Liver (tissue), 9 donors: ENCODE data around the gene IFI27L1. TPM values are rescaled to one million over a fixed set of nuclear protein-coding genes. Genes with fewer than 3 reads are reported as not detected.

Experiments used
- DNase-seq: peaks from one replicate; pipeline ENCODE4 v3.0.0-alpha.2; 2017; ENCODE audit warnings: low spot score
- H3K27ac ChIP-seq, 2 donors: one replicate each; pipeline ENCODE4 v1.7.0; 2013; ENCODE audit warnings: inconsistent platforms in 2 of 2, low read length in 2 of 2, control low read depth in 1 of 2, low read depth in 1 of 2, mild to moderate bottlenecking in 1 of 2
- H3K27me3 ChIP-seq, 4 donors: one replicate each; pipeline versions ENCODE4 v1.6.1 to v1.7.0; 2013; ENCODE audit warnings: low read length in 3 of 4, inconsistent platforms in 1 of 4, mild to moderate bottlenecking in 1 of 4, moderate library complexity in 1 of 4; ENCODE audit not compliant: control insufficient read depth in 4 of 4, insufficient read depth in 4 of 4
- H3K36me3 ChIP-seq, 4 donors: one replicate each; pipeline versions ENCODE4 v1.6.1 to v1.7.0; 2013; ENCODE audit warnings: low read length in 3 of 4, mild to moderate bottlenecking in 3 of 4, low read depth in 1 of 4, moderate library complexity in 1 of 4; ENCODE audit not compliant: control insufficient read depth in 4 of 4, insufficient read depth in 3 of 4
- H3K4me1 ChIP-seq, 4 donors: one replicate each; pipeline versions ENCODE4 v1.6.1 to v1.7.0; 2013; ENCODE audit warnings: low read length in 3 of 4, mild to moderate bottlenecking in 3 of 4, moderate library complexity in 1 of 4; ENCODE audit not compliant: control insufficient read depth in 4 of 4, insufficient read depth in 4 of 4
- H3K4me3 ChIP-seq, 3 donors: one replicate each; pipeline versions ENCODE4 v1.6.1 to v1.7.0; 2013; ENCODE audit warnings: low read length in 3 of 3, control low read depth in 1 of 3, low read depth in 1 of 3, mild to moderate bottlenecking in 1 of 3
- H3K9ac ChIP-seq, 2 donors: one replicate each; pipeline ENCODE4 v1.7.0; 2013; ENCODE audit warnings: low read length in 2 of 2, mild to moderate bottlenecking in 2 of 2, moderate library complexity in 2 of 2, control low read depth in 1 of 2, low read depth in 1 of 2
- H3K9me3 ChIP-seq, 4 donors: one replicate each; pipeline versions ENCODE4 v1.6.1 to v1.7.0; 2013; ENCODE audit warnings: low read length in 3 of 4; ENCODE audit not compliant: control insufficient read depth in 4 of 4
- EGR1 ChIP-seq, 2 donors: IDR thresholded peaks; 2 replicates each; pipeline ENCODE4 v1.6.1; 2016 to 2018; ENCODE audit warnings: antibody characterized with exemption in 2 of 2, low read depth in 2 of 2
- FOXA1 ChIP-seq: IDR thresholded peaks from 2 replicates; pipeline ENCODE4 v1.6.1; 2016; ENCODE audit warnings: antibody characterized with exemption
- FOXA2 ChIP-seq: IDR thresholded peaks from 2 replicates; pipeline ENCODE4 v1.6.1; 2016; ENCODE audit warnings: antibody characterized with exemption
- HNF4A ChIP-seq, 2 donors: conservative IDR thresholded peaks; 2 replicates each; pipeline ENCODE4 v1.6.1; 2016; ENCODE audit warnings: antibody characterized with exemption in 2 of 2, mild to moderate bottlenecking in 2 of 2
- RAD21 ChIP-seq, 2 donors: IDR thresholded peaks; 2 replicates each; pipeline ENCODE4 v1.6.1; 2016; ENCODE audit warnings: antibody characterized with exemption in 2 of 2, mild to moderate bottlenecking in 2 of 2
- RXRA ChIP-seq, 2 donors: IDR thresholded peaks; 2 replicates each; pipeline ENCODE4 v1.6.1; 2017 to 2018; ENCODE audit warnings: antibody characterized with exemption in 2 of 2, mild to moderate bottlenecking in 1 of 2
- SP1 ChIP-seq: IDR thresholded peaks from 2 replicates; pipeline ENCODE4 v1.6.1; 2018; ENCODE audit warnings: antibody characterized with exemption, mild to moderate bottlenecking
- TAF1 ChIP-seq: conservative IDR thresholded peaks from 2 replicates; pipeline ENCODE4 v1.6.1; 2016; ENCODE audit warnings: antibody characterized with exemption, mild to moderate bottlenecking
- YY1 ChIP-seq: IDR thresholded peaks from 2 replicates; pipeline ENCODE4 v1.6.1; 2016; ENCODE audit warnings: antibody characterized with exemption, mild to moderate bottlenecking
- WGBS: extraction: QIAGEN DNeasy Blood & Tissue Kit; methylation state at CpG from one replicate; pipeline ENCODE4 v1.1.7; 2013; 5-methylcytosine and 5-hydroxymethylcytosine counted together
- polyA plus RNA-seq, 2 donors: library from polyadenylated mRNA; stranded (reverse) in 1 of 2; unstranded in 1 of 2; fragments of 200-250 nt in 1 of 2; fragments of >200 nt in 1 of 2; fragmentation: Nextera tagmentation in 1 of 2; extraction: Ambion mirVana in 1 of 2; gene quantifications; one replicate each; pipeline versions ENCODE4 v1.2.1 to v1.2.3, GENCODE V29; 2013 to 2015
- total RNA-seq, 2 donors: library from RNA; depleted of rRNA; stranded (reverse); fragments of >200 nt; gene quantifications; one replicate each; pipeline ENCODE4 v1.2.3, GENCODE V29; 2014
- TF ChIP-seq, protein P1 (sequence below): IDR thresholded peaks from 2 replicates; pipeline ENCODE4 v1.6.1; 2016; ENCODE audit warnings: antibody characterized with exemption
- TF ChIP-seq, protein P2 (sequence below): IDR thresholded peaks from 2 replicates; pipeline ENCODE4 v1.6.1; 2016; ENCODE audit warnings: antibody characterized with exemption, mild to moderate bottlenecking
- TF ChIP-seq, protein P3 (sequence below): fragments of 150-350 bp; IDR thresholded peaks from 2 replicates; pipeline ENCODE4 v1.5.1; 2017; ENCODE audit warnings: improper control_type of control experiment, low read depth, low read length; ENCODE audit not compliant: missing input control
- donor health status: healthy.
- donor health status: healthy.
- donor health status: healthy.
- donor health status: healthy.
- donor health status: healthy.

The IFI27L1 gene
- total and polyA plus RNA-seq, 4 donors = 3.7 to 8.1 (median 5.6) TPM

- DNase-seq = no peak
- H3K27me3 ChIP-seq = no peaks in the 10 kb centered on the region
- no peak overlapping the region for H3K9ac ChIP-seq
- TF ChIP-seq, protein P1, sequence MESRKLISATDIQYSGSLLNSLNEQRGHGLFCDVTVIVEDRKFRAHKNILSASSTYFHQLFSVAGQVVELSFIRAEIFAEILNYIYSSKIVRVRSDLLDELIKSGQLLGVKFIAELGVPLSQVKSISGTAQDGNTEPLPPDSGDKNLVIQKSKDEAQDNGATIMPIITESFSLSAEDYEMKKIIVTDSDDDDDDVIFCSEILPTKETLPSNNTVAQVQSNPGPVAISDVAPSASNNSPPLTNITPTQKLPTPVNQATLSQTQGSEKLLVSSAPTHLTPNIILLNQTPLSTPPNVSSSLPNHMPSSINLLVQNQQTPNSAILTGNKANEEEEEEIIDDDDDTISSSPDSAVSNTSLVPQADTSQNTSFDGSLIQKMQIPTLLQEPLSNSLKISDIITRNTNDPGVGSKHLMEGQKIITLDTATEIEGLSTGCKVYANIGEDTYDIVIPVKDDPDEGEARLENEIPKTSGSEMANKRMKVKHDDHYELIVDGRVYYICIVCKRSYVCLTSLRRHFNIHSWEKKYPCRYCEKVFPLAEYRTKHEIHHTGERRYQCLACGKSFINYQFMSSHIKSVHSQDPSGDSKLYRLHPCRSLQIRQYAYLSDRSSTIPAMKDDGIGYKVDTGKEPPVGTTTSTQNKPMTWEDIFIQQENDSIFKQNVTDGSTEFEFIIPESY = no peak
- TF ChIP-seq FOXA2 (no peak), YY1 (no peak), RXRA (IDR thresholded peaks at IDR 0.05) (peak in 1 of 2 donors; percentile 16)
- 56% methylated on average over 5 of the region's 5 CpGs for WGBS
- H3K4me3 ChIP-seq = no peak overlapping the region
- peaks cover 18 to 42% (median 36%) of the 10 kb centered on the region in 4 donors for H3K4me1 ChIP-seq
- peaks cover 4 to 40% (median 28%) of the 10 kb centered on the region in 4 donors for H3K36me3 ChIP-seq
- no peaks in the 10 kb centered on the region for H3K9me3 ChIP-seq
- H3K27ac ChIP-seq = peak overlapping the region; percentile 61 to 68
Observed at GRCh38 chr14:94059998-94060397, 21.1 kb upstream of the IFI27L1 start.

DNA sequence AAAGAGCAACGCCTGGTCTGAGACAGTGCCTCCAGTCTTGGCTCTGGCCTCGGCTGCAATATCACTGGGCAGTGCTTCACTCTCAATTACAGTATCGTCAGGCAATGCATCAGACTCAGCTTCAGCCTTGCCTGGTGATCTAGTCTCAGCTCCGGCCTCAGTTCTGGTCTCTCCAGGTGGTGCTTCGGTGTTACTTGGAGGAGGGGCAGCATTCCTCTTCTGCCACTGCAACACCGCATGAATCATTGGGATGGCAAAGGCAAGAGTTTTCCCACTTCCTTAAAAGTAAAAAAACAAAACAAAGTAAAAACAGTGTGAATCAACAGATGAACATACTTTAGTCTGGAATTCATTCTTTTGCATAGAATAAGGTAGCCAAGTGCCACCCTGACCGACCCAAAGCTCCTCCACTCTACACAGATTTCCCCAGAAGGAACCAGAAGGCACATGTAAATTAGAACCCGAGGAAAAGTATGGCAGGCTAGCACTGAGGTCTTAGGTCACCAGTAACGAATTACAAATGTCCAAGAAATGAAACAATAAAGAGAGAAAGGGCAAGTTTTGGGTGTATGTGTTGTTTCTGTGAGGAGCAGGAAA lies 18.7 kb upstream of the IFI27L1 start:
- no peak for DNase-seq
- Histone ChIP-seq H3K9me3 (no peaks in the 10 kb centered on the region), H3K9ac (no peak overlapping the region), H3K4me1 (peaks cover 21 to 42% (median 33%) of the 10 kb centered on the region in 4 donors), H3K4me3 (no peak overlapping the region), H3K36me3 (peaks cover 4 to 31% (median 24%) of the 10 kb centered on the region in 4 donors), H3K27ac (no peak overlapping the region), H3K27me3 (no peaks in the 10 kb centered on the region)
- 82% methylated on average over 9 of the region's 9 CpGs for WGBS
- no peak for TF ChIP-seq RAD21 (IDR thresholded peaks at IDR 0.05)
- TF ChIP-seq TAF1 = no peak
- no peak for TF ChIP-seq HNF4A (conservative IDR thresholded peaks at IDR 0.05)
- TF ChIP-seq RXRA (IDR thresholded peaks at IDR 0.05) = no peak
- TF ChIP-seq SP1 = no peak
- TF ChIP-seq, protein P2, sequence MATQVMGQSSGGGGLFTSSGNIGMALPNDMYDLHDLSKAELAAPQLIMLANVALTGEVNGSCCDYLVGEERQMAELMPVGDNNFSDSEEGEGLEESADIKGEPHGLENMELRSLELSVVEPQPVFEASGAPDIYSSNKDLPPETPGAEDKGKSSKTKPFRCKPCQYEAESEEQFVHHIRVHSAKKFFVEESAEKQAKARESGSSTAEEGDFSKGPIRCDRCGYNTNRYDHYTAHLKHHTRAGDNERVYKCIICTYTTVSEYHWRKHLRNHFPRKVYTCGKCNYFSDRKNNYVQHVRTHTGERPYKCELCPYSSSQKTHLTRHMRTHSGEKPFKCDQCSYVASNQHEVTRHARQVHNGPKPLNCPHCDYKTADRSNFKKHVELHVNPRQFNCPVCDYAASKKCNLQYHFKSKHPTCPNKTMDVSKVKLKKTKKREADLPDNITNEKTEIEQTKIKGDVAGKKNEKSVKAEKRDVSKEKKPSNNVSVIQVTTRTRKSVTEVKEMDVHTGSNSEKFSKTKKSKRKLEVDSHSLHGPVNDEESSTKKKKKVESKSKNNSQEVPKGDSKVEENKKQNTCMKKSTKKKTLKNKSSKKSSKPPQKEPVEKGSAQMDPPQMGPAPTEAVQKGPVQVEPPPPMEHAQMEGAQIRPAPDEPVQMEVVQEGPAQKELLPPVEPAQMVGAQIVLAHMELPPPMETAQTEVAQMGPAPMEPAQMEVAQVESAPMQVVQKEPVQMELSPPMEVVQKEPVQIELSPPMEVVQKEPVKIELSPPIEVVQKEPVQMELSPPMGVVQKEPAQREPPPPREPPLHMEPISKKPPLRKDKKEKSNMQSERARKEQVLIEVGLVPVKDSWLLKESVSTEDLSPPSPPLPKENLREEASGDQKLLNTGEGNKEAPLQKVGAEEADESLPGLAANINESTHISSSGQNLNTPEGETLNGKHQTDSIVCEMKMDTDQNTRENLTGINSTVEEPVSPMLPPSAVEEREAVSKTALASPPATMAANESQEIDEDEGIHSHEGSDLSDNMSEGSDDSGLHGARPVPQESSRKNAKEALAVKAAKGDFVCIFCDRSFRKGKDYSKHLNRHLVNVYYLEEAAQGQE = no peak
- TF ChIP-seq EGR1 (IDR thresholded peaks at IDR 0.05; ENCODE audit: low read depth in 2 of 2) = no peak
- TF ChIP-seq, protein P1 = no peak
- no peak for TF ChIP-seq FOXA1
- TF ChIP-seq FOXA2 = no peak
- TF ChIP-seq, protein P3, sequence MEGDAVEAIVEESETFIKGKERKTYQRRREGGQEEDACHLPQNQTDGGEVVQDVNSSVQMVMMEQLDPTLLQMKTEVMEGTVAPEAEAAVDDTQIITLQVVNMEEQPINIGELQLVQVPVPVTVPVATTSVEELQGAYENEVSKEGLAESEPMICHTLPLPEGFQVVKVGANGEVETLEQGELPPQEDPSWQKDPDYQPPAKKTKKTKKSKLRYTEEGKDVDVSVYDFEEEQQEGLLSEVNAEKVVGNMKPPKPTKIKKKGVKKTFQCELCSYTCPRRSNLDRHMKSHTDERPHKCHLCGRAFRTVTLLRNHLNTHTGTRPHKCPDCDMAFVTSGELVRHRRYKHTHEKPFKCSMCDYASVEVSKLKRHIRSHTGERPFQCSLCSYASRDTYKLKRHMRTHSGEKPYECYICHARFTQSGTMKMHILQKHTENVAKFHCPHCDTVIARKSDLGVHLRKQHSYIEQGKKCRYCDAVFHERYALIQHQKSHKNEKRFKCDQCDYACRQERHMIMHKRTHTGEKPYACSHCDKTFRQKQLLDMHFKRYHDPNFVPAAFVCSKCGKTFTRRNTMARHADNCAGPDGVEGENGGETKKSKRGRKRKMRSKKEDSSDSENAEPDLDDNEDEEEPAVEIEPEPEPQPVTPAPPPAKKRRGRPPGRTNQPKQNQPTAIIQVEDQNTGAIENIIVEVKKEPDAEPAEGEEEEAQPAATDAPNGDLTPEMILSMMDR = no peak
